HL-60 (cell line): ENCODE data around the gene ZYG11B.

Experiments used
- CTCF ChIP-seq: IDR thresholded peaks from one replicate; pipeline ENCODE4 v1.5.1; 2011; ENCODE audit warnings: low read length, control low read depth, inconsistent platforms; ENCODE audit not compliant: insufficient read depth
- POLR2AphosphoS5 ChIP-seq: IDR thresholded peaks from 2 replicates; pipeline ENCODE4 v1.6.1; 2012; ENCODE audit warnings: low read depth
- REST ChIP-seq: IDR thresholded peaks from 2 replicates; pipeline ENCODE4 v1.6.1; 2012; ENCODE audit warnings: low read depth; ENCODE audit not compliant: insufficient replicate concordance
- SPI1 ChIP-seq: IDR thresholded peaks from 2 replicates; pipeline ENCODE4 v1.6.1; 2012; ENCODE audit warnings: low read depth, mild to moderate bottlenecking, borderline replicate concordance

- TF ChIP-seq CTCF (no peak), REST (no peak), POLR2AphosphoS5 (no peak), SPI1 (no peak)
These were observed 1.9 kb downstream of the ZYG11B start for GRCh38 chr1:52727956-52728656.
